ENCODE measurements around the gene GRM1. TPM values are rescaled to one million over a fixed set of nuclear protein-coding genes. Genes with fewer than 3 reads are reported as not detected.

Gene GRM1
- not detected for total RNA-seq

GRCh38 chr6:146028851-146029572 lies at the start of gene GRM1:
TSS of gene GRM1 (plus strand) at chr6:146029062. CDS start at chr6:146029518, 456 bp downstream.
- Mint-ChIP-seq H3K27me3 (peaks cover 52% of the 10 kb centered on the region), H3K27ac (no peak within 1 kb of the TSS), H3K4me1 (ENCODE audit: low read depth) (peaks cover 10% of the 10 kb centered on the region), H3K4me3 (no peak within 1 kb of the TSS), H3K36me3 (no peaks in the 10 kb centered on the region), H3K9me3 (no peaks in the 10 kb centered on the region)
- DNase-seq: no peak
- intact Hi-C loops (cut with micrococcal nuclease): no loop called here
- ChIA-PET CTCF (no interaction called here), POLR2A (no interaction called here)

GRCh38 chr6:146009338-146009737 lies 19.5 kb upstream of the GRM1 start:
- intact Hi-C loops (cut with micrococcal nuclease): no loop called here
- no peaks in the 10 kb centered on the region for H3K4me1 Mint-ChIP-seq (ENCODE audit: low read depth)
- H3K4me3 Mint-ChIP-seq: no peak overlapping the region
- H3K9me3 Mint-ChIP-seq: peaks cover 5% of the 10 kb centered on the region
- no peaks in the 10 kb centered on the region for H3K27me3 Mint-ChIP-seq
- POLR2A ChIA-PET: no interaction called here
- no peak overlapping the region for H3K27ac Mint-ChIP-seq
- DNase-seq: no peak
- CTCF ChIA-PET: no interaction called here
- H3K36me3 Mint-ChIP-seq: no peaks in the 10 kb centered on the region

GRCh38 chr6:146014233-146014632 lies 14.6 kb upstream of the GRM1 start:
- no peak overlapping the region for H3K27ac Mint-ChIP-seq
- no peak overlapping the region for H3K4me3 Mint-ChIP-seq
- CTCF ChIA-PET: no interaction called here
- no peaks in the 10 kb centered on the region for H3K4me1 Mint-ChIP-seq (ENCODE audit: low read depth)
- peaks cover 3% of the 10 kb centered on the region for H3K27me3 Mint-ChIP-seq
- H3K36me3 Mint-ChIP-seq: no peaks in the 10 kb centered on the region
- intact Hi-C loops (cut with micrococcal nuclease): no loop called here
- POLR2A ChIA-PET: no interaction called here
- peaks cover 3% of the 10 kb centered on the region for H3K9me3 Mint-ChIP-seq
- DNase-seq: no peak

- no peaks in the 10 kb centered on the region for H3K4me1 Mint-ChIP-seq (ENCODE audit: low read depth)
These were observed 11.2 kb upstream of the GRM1 start for GRCh38 chr6:146017672-146018071.

GRCh38 chr6:146026873-146027272 lies 2.0 kb upstream of the GRM1 start:
- no peak overlapping the region for H3K27ac Mint-ChIP-seq
- peaks cover 48% of the 10 kb centered on the region for H3K27me3 Mint-ChIP-seq
- no peaks in the 10 kb centered on the region for H3K36me3 Mint-ChIP-seq
- H3K9me3 Mint-ChIP-seq: no peaks in the 10 kb centered on the region
- ChIA-PET POLR2A (no interaction called here), CTCF (interaction anchor here (0.6 kb wide), 1 partner anchor 109 kb away, joined by 3 read pairs; no protein-coding TSS in a partner anchor)
- H3K4me3 Mint-ChIP-seq: no peak overlapping the region
- intact Hi-C loops (cut with micrococcal nuclease): no loop called here
- DNase-seq: no peak
- H3K4me1 Mint-ChIP-seq (ENCODE audit: low read depth): peaks cover 10% of the 10 kb centered on the region

More at GRCh38 chr6:146017672-146018071, 11.2 kb upstream of the GRM1 start:
- Mint-ChIP-seq H3K27me3 (peaks cover 8% of the 10 kb centered on the region), H3K27ac (no peak overlapping the region), H3K9me3 (no peaks in the 10 kb centered on the region), H3K36me3 (no peaks in the 10 kb centered on the region), H3K4me3 (no peak overlapping the region)
- DNase-seq: no peak
- ChIA-PET CTCF (interaction anchor here (0.7 kb wide), 1 partner anchor 88 kb away, joined by 3 read pairs; no protein-coding TSS in a partner anchor), POLR2A (no interaction called here)
- intact Hi-C loops (cut with micrococcal nuclease): no loop called here

GRCh38 chr6:146027586-146028251 lies 1.1 kb upstream of the GRM1 start:
- H3K9me3 Mint-ChIP-seq: no peaks in the 10 kb centered on the region
- H3K36me3 Mint-ChIP-seq: no peaks in the 10 kb centered on the region
- CTCF ChIA-PET: interaction anchor here (0.6 kb wide), 1 partner anchor 110 kb away, joined by 3 read pairs; no protein-coding TSS in a partner anchor
- peaks cover 10% of the 10 kb centered on the region for H3K4me1 Mint-ChIP-seq (ENCODE audit: low read depth)
- intact Hi-C loops (cut with micrococcal nuclease): no loop called here
- POLR2A ChIA-PET: no interaction called here
- H3K27ac Mint-ChIP-seq: no peak overlapping the region
- DNase-seq: no peak
- H3K27me3 Mint-ChIP-seq: peaks cover 53% of the 10 kb centered on the region
- no peak overlapping the region for H3K4me3 Mint-ChIP-seq

- intact Hi-C loops (cut with micrococcal nuclease): no loop called here
- H3K27ac Mint-ChIP-seq: no peak overlapping the region
- H3K36me3 Mint-ChIP-seq: no peaks in the 10 kb centered on the region
- H3K27me3 Mint-ChIP-seq: peaks cover 52% of the 10 kb centered on the region
- H3K9me3 Mint-ChIP-seq: no peaks in the 10 kb centered on the region
- peak; percentile 48 for DNase-seq
- CTCF ChIA-PET: no interaction called here
- no peak overlapping the region for H3K4me3 Mint-ChIP-seq
- peaks cover 10% of the 10 kb centered on the region for H3K4me1 Mint-ChIP-seq (ENCODE audit: low read depth)
- POLR2A ChIA-PET: no interaction called here
These were observed 538 bp upstream of the GRM1 start for GRCh38 chr6:146028252-146028795.

- Mint-ChIP-seq H3K27me3 (peaks cover 48% of the 10 kb centered on the region), H3K4me1 (ENCODE audit: low read depth) (peaks cover 10% of the 10 kb centered on the region), H3K27ac (no peak overlapping the region), H3K9me3 (no peaks in the 10 kb centered on the region), H3K4me3 (no peak overlapping the region), H3K36me3 (no peaks in the 10 kb centered on the region)
- CTCF ChIA-PET: no interaction called here
- POLR2A ChIA-PET: no interaction called here
- intact Hi-C loops (cut with micrococcal nuclease): no loop called here
- no peak for DNase-seq
These were observed 817 bp downstream of the GRM1 start for GRCh38 chr6:146029573-146030184.

- intact Hi-C loops (cut with micrococcal nuclease): no loop called here
- ChIA-PET CTCF (no interaction called here), POLR2A (no interaction called here)
- no peak overlapping the region for H3K27ac Mint-ChIP-seq
- H3K4me3 Mint-ChIP-seq: no peak overlapping the region
- peaks cover 10% of the 10 kb centered on the region for H3K4me1 Mint-ChIP-seq (ENCODE audit: low read depth)
- H3K36me3 Mint-ChIP-seq: no peaks in the 10 kb centered on the region
- H3K9me3 Mint-ChIP-seq: no peaks in the 10 kb centered on the region
- peaks cover 39% of the 10 kb centered on the region for H3K27me3 Mint-ChIP-seq
- DNase-seq: no peak
These were observed 3.5 kb downstream of the GRM1 start for GRCh38 chr6:146032387-146032786.

- CTCF ChIA-PET: interaction anchor here (0.6 kb wide), 1 partner anchor 62 kb away, joined by 3 read pairs; no protein-coding TSS in a partner anchor
- DNase-seq: no peak
- no peak overlapping the region for H3K27ac Mint-ChIP-seq
- H3K4me3 Mint-ChIP-seq: no peak overlapping the region
- POLR2A ChIA-PET: no interaction called here
- intact Hi-C loops (cut with micrococcal nuclease): no loop called here
- H3K27me3 Mint-ChIP-seq: peaks cover 3% of the 10 kb centered on the region
- no peaks in the 10 kb centered on the region for H3K4me1 Mint-ChIP-seq (ENCODE audit: low read depth)
- H3K36me3 Mint-ChIP-seq: no peaks in the 10 kb centered on the region
- peaks cover 28% of the 10 kb centered on the region for H3K9me3 Mint-ChIP-seq
These were observed 11.5 kb downstream of the GRM1 start for GRCh38 chr6:146040360-146040759.

GRCh38 chr6:146041282-146041681 lies 12.4 kb downstream of the GRM1 start:
- Mint-ChIP-seq H3K4me1 (ENCODE audit: low read depth) (no peaks in the 10 kb centered on the region), H3K9me3 (peaks cover 28% of the 10 kb centered on the region), H3K27me3 (peaks cover 5% of the 10 kb centered on the region), H3K27ac (no peak overlapping the region), H3K4me3 (no peak overlapping the region), H3K36me3 (no peaks in the 10 kb centered on the region)
- intact Hi-C loops (cut with micrococcal nuclease): no loop called here
- ChIA-PET CTCF (interaction anchor here (0.6 kb wide), 1 partner anchor 61 kb away, joined by 3 read pairs; no protein-coding TSS in a partner anchor), POLR2A (no interaction called here)
- no peak for DNase-seq

- Mint-ChIP-seq H3K27ac (no peak overlapping the region), H3K27me3 (peaks cover 7% of the 10 kb centered on the region)
- CTCF ChIA-PET: no interaction called here
These were observed 18.5 kb downstream of the GRM1 start for GRCh38 chr6:146047371-146047770.

More at GRCh38 chr6:146047371-146047770, 18.5 kb downstream of the GRM1 start:
- no peak for DNase-seq
- POLR2A ChIA-PET: no interaction called here
- H3K36me3 Mint-ChIP-seq: no peaks in the 10 kb centered on the region
- H3K4me1 Mint-ChIP-seq (ENCODE audit: low read depth): no peaks in the 10 kb centered on the region
- H3K4me3 Mint-ChIP-seq: no peak overlapping the region
- peaks cover 3% of the 10 kb centered on the region for H3K9me3 Mint-ChIP-seq
- intact Hi-C loops (cut with micrococcal nuclease): no loop called here
